ENCODE results near the gene DMRTB1.

DMRTB1 gene

DNA sequence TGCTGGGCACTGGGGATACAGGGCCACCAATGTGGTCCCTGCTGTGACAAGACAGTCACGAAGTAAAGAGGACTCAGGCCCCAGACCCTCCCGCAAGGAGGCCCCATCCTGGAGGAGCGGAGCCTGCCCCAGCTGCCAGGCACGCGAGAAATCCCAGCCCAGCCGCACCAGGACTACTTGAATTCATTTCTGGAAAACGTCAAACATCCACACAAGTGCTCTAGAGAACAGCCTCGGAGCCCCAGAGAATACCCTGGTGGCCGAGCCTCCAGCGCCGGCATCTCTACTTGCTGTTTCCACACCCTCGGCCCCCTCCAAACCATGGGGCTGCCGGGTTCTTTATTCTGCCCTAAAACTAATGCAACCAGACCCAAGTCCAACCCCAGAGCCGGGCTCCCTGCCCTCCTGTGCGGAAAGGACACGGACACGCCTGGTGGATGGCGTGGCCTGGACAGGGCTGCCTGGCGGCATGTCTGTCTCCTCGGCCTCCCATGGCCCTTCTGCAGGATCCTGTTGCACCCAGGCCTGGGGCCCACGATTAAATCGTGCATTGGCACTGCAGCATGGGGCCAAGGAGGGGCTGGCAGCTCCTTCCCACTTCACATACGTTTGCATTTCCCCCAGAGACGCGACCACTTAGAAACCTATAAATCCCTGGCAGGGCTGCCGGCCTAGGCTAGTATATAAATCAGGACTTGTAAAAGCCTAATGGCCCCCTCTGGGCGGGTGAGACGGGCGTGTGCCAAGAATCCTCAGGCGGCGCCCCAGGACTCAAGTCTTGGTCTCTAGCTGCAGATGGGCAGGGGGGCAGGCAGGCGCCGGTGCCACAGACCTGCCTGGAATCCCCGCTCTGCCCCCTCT lies 41.2 kb downstream of the DMRTB1 start:
- TF ChIP-seq, protein P1, sequence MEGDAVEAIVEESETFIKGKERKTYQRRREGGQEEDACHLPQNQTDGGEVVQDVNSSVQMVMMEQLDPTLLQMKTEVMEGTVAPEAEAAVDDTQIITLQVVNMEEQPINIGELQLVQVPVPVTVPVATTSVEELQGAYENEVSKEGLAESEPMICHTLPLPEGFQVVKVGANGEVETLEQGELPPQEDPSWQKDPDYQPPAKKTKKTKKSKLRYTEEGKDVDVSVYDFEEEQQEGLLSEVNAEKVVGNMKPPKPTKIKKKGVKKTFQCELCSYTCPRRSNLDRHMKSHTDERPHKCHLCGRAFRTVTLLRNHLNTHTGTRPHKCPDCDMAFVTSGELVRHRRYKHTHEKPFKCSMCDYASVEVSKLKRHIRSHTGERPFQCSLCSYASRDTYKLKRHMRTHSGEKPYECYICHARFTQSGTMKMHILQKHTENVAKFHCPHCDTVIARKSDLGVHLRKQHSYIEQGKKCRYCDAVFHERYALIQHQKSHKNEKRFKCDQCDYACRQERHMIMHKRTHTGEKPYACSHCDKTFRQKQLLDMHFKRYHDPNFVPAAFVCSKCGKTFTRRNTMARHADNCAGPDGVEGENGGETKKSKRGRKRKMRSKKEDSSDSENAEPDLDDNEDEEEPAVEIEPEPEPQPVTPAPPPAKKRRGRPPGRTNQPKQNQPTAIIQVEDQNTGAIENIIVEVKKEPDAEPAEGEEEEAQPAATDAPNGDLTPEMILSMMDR (conservative IDR thresholded peaks at IDR 0.05; ENCODE audit: low read length) = no peak
- no peak for DNase-seq (ENCODE audit: low read depth)
- no peak overlapping the region for H3K4me3 ChIP-seq (ENCODE audit: low read length)

DNA sequence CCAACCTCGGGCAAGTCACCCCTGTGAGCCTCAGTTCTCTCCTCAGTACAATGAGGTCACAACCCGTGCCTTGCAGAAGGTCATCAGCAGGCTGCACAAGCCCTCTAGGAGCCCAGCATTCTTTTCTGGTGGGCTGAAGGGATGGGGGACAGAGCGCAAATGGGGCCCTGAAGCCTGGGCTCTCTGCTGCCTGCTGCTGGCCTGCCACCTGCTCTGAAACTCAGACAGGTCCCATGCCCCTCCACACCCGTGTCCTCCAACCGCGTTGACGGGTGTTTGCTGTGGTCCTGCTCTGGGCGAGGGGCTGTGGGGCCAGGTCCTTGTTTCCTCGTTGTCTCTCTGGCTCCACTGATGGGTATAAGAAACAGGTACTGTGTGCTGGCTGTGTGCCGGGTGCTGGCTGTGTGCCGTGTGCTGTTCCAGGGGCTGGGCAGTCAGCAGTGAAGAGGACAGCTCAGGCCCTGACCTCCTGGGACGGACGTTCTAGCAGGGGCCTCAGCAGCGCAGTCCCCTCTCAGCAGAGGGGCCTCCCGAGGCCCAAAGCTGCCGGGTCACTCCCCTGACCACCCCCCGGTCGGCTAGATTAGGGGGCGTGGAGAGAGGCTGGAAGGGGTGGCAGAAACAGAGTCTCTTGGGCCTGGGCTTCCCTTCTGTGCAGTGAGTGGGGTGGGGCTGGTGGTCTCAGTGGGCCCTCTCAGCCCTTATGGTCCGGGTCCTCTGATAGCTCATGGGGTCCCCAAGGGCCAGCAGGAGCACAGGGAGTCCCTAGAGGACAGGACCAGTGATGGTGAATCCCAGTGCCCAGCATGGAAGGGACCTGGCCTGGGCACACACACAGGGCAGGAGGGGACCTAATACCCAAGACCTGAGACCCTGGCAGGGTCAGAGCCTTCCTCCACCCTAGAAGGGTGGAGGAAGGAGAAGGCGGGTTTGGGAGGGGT lies 42.1 kb downstream of the DMRTB1 start:
- no peak overlapping the region for H3K4me3 ChIP-seq (ENCODE audit: low read length)
- DNase-seq (ENCODE audit: low read depth) = no peak
- TF ChIP-seq, protein P1 (conservative IDR thresholded peaks at IDR 0.05; ENCODE audit: low read length) = no peak

DNA sequence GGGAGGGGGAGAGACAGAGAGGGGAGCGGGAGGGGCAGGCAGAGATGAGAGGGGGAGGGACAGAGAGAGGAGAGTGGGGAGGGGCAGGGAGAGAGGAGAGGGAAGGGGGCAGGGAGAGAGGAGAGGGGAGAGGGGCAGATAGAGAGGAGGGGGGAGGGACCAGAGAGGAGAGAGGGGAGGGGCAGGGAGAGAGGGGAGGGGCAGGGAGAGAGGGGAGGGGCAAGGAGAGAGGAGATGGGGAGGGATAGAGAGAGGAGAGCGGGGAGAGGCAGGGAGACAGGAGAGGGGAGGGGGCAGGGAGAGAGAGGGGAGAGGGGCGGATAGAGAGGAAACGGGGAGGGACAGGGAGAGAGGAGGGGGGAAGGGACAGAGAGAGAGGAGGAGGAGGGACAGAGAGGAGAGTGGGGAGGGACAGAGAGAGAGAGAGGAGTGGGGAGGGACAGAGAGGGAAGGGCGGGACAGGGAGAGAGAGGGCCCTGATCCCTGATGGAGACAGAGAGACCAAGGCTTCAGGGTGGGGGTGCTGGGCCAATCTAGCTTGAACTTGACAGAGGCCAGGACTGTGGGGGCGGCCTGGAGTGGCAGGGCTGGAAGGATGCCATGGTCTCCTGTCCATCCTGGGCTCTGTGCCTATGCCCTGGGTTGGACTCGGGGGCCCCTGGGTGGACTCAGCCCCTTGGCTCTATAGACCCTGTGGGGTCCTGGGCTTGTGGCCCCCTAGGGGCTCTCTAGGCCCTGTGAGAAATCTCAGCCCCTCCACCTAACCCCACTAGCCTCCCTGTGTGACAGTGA lies 43.6 kb downstream of the DMRTB1 start:
- no peak for DNase-seq (ENCODE audit: low read depth)
- H3K4me3 ChIP-seq (ENCODE audit: low read length) = no peak overlapping the region
- TF ChIP-seq, protein P1 (conservative IDR thresholded peaks at IDR 0.05; ENCODE audit: low read length) = no peak

DNA sequence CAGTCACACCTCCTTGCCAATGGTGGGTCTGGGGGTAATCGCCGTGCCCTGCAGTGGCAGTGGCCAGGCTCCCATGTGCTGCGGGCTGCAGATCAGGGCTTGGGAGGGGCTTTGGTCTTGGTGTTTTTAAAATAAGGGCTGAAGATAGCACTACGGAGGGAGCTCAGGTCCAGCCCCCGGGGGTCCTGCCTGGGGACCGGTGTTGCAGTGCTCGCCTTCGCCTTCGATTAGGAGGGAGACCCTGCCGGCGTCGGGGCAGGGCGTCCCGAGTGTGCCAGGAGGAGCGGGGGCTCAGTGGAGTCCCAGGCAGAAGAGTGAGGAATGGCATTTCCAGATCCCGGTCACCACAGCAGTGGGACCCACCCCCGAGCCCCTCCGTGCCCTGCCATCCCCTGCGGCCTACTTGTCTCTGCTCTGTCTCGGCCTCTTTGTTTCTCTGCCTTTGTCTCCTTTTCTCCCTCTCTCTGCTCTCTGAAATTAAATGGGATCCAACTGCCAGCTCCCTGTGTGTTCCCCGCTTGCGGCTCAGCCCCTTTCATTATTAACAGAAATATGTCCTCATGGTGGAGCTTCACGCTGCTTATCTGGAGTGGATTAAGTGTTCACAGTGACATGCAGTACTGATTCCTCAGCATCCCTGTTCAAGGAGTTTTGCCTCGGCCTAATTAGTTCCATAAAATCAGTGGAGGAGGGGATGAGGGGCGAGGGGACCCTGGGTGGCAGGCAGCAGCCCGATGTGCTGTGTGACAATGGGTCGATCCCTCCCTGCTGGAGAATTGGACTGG lies 44.4 kb downstream of the DMRTB1 start:
- no peak for DNase-seq (ENCODE audit: low read depth)

DNA sequence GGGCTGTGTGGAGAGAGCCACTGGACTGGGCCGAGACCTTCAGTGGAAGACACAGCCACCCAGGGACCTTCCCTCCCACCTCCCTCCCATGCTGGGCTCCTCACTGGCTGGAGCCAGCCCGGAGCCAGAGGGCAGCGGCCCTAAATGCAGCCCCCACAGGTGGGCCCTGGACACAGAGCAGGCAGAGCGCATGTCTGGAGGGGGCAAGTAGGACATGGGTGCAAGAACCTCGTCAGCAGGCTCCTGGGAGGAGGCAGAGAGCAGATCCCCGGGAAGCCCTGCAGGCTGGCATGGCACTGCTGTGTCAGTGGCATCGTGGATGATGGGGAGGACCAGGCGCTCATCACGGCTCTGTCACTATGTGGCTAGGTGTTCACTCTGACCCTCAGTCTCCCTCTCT lies 45.7 kb downstream of the DMRTB1 start:
- DNase-seq (ENCODE audit: low read depth) = no peak
- TF ChIP-seq, protein P1 (conservative IDR thresholded peaks at IDR 0.05; ENCODE audit: low read length) = no peak
- H3K4me3 ChIP-seq (ENCODE audit: low read length) = no peak overlapping the region

More for the DNA sequence above, 44.4 kb downstream of the DMRTB1 start:
- no peak overlapping the region for H3K4me3 ChIP-seq (ENCODE audit: low read length)
- TF ChIP-seq, protein P1 (conservative IDR thresholded peaks at IDR 0.05; ENCODE audit: low read length) = no peak

DNA sequence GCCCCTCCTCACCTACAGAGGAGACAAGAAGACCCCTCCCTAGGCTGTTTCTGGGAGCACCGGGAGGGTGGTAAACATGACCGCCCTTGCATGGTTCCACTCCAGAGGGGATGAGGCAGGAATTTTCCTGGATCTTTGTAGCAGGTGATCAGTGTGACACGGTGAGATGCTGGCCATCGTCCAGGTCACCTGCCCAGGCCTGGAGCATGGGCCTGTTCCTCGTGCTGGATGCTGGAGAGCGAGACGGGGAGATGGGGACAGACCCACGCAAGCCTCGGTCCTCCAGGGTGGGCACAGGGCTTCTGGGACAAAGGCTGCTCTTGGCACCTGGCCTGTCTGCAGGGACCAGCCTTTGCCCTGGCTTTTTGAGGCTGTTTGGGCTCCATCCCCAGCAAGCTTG lies 46.2 kb downstream of the DMRTB1 start:
- no peak overlapping the region for H3K4me3 ChIP-seq (ENCODE audit: low read length)
- TF ChIP-seq, protein P1 (conservative IDR thresholded peaks at IDR 0.05; ENCODE audit: low read length) = no peak
- no peak for DNase-seq (ENCODE audit: low read depth)

Measured in AG10803 (cell line).